ENCODE results near the gene DOCK2.

DOCK2 gene

DNA sequence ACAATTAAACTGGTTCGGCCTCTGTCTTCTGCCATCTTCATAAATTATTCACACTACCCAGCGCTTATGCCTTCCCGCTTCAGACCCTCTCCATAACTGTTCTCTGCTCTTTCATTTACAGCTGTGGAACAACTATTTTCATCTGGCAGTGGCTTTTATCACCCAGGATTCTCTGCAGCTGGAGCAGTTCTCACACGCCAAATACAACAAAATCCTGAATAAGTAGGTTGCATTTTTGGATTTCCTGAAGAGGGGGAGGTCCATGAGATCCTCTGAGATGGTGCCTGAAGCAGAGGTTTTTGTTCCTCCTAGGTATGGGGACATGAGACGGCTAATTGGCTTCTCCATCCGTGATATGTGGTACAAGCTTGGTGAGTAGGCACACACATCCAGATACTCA, 371.3 kb downstream of the DOCK2 start:
- DNase-seq: no peak

- no peak for DNase-seq
Measured at GRCh38 chr5:170010595-170010994, 373.5 kb downstream of the DOCK2 start.

GRCh38 chr5:170011751-170012150, 374.7 kb downstream of the DOCK2 start:
- no peak for DNase-seq

GRCh38 chr5:170012622-170013021, 375.5 kb downstream of the DOCK2 start:
- DNase-seq: no peak

DNA sequence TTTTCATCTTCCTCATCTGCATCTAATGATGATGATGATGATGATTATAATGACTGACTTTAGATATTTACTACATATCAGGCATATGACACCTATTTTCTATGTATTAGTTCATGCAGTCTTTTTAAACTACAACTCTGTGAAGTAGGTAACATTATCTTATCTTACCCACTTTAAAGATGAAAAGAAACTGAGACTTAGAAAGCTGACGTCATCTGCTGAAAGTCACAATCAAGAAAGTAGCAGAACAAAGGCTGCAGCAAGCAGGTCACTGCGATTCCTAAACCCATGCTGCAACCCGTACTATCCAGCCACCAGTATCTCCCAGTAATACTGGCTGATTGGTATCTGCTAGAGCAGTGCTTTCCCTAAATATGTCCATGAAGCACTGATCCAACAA, 383.3 kb downstream of the DOCK2 start:
- no peak for DNase-seq

DNA sequence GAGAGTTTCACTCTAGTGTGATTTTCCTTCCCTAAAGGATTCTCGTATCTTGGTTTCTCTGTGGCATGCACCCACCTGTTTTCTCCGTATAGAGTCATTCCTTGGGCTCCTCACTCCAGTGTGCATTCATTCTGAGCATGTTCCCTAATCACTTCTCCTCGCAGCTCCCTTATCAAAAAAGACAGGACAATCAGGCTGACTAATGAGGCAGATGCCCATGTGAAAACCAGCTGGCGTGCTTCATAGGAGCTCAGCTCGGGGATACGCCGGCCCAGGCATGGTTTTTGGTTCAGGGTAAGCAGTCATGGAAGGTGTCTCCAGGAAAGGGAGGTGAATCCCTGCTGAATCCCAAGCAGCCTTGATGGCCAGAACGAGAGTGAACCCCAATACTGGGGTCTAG, 384.4 kb downstream of the DOCK2 start:
- no peak for DNase-seq

DNA sequence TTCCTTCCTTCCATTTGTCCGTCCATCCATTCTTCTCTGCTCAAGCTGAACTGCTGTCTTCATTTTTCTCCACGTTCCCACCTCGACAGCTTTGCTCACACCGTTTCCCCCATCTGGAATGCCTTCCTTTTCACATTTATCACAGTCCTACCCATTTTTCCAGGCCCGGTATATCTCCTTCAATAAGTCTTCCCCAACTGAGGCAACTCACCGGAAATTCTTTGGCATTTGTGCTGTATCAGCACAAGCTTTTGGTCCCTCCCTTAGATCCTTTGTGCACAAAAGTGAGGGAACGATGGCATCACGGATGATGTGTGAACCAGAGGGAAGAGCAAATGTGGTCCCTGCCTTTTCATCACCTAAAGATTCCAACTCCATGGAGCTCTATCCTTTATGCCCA, 388.8 kb downstream of the DOCK2 start:
- DNase-seq: no peak

DNA sequence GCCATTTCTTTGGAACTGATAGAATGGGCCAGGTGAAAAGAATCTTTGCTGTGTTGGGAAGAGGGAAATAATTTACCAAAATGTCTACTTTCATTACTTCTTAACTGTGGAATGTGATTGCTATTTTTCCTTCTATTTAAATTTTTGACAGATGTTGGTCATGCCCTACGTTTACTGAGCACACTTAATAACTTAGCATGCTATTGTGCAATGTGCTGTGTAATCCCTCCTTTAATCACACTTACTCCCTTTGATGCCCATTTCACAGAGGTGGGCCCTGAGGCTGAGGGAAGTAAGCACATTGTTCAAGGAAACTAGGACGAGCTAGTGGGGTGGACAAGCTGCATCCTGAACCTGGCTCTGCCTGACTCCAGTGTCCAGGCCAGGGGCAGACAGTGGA, 391.0 kb downstream of the DOCK2 start:
- no peak for DNase-seq

GRCh38 chr5:170034231-170034630, 397.2 kb downstream of the DOCK2 start:
- DNase-seq: no peak

- no peak for DNase-seq
Measured at GRCh38 chr5:170038241-170038640, 401.2 kb downstream of the DOCK2 start.

DNA sequence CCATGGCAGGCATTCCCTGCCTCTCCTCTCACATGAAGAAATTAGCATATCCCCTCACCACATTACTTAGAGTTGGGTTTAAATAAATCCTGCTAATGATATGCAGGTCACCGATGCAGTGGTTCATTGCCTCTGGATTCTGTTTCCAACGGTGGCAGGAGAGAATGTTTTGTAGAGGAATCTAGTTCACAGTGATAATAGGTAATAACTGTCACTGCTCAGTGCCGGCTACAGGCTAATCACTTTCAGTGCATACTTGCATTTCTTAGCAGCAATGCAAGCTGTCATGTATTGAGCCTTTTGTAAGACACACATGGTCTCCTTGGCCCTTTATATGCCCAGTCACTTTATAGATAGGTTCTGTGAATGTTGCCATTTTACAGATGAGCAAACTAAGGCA, 402.8 kb downstream of the DOCK2 start:
- DNase-seq: no peak

DNA sequence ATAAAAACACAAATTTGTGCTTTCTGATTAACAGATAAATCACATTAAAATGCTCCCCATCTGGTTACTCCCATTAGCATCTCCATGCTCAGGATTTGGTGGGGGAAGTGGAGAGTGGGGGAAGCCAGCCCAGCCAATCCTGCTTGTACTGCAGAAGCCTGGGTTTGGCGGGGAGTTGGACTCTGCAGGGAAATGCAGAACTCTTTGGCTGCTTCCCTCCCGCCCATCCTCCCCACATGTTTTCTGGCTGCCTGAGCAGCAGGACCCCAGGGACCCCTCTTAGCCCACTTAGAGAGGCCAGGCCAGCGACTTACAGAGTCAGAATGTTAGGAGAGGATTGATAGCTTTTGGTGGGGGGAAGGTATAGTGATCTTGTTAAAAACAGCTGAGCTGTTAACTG, 409.2 kb downstream of the DOCK2 start:
- no peak for DNase-seq

- DNase-seq: no peak
Measured at GRCh38 chr5:170049713-170050112, 412.6 kb downstream of the DOCK2 start.

GRCh38 chr5:170053896-170054295, 416.8 kb downstream of the DOCK2 start:
- DNase-seq: no peak

GRCh38 chr5:170055606-170056005, 418.5 kb downstream of the DOCK2 start:
- no peak for DNase-seq

DNA sequence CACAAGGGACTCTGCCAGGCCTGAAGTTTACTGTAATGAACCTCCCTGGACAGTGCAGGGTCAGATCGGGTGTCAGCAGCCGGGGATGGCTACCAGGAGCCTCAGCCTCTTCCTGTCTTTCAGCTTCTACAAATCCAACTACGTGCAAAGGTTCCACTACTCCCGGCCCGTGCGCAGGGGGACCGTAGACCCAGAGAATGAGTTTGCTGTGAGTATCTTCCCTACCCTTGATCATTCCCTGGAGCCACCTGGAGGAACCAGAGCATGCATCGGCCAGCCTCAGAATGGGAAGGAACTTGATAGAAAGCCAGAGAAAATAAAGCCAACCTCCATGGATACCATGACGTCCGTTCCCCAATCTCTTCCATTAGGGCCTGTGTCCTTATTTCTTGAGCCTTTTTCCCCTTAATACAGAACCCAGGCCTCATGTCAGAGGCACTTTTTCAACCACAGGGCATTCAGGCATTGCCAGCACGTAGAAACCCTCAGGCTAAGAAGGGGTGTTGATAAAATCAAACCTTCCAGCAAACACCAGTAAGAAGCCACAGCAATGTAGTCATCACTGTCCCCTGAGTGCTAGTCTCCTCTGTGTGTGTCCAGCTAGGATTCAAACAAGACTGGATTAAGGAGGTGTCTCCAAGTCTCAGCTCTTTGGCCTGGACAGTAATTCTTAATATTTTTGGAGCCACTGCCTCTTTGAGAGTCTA, 419.6 kb downstream of the DOCK2 start:
- no peak for DNase-seq

GRCh38 chr5:170057311-170057710, 420.2 kb downstream of the DOCK2 start:
- DNase-seq: no peak

GRCh38 chr5:170059221-170059620, 422.1 kb downstream of the DOCK2 start:
- DNase-seq: no peak

GRCh38 chr5:170067152-170067551, 430.1 kb downstream of the DOCK2 start:
- DNase-seq: no peak

- DNase-seq: no peak
Measured at GRCh38 chr5:170067574-170068170, 430.6 kb downstream of the DOCK2 start.

GRCh38 chr5:170069512-170069911, 432.4 kb downstream of the DOCK2 start:
- DNase-seq: no peak

DNA sequence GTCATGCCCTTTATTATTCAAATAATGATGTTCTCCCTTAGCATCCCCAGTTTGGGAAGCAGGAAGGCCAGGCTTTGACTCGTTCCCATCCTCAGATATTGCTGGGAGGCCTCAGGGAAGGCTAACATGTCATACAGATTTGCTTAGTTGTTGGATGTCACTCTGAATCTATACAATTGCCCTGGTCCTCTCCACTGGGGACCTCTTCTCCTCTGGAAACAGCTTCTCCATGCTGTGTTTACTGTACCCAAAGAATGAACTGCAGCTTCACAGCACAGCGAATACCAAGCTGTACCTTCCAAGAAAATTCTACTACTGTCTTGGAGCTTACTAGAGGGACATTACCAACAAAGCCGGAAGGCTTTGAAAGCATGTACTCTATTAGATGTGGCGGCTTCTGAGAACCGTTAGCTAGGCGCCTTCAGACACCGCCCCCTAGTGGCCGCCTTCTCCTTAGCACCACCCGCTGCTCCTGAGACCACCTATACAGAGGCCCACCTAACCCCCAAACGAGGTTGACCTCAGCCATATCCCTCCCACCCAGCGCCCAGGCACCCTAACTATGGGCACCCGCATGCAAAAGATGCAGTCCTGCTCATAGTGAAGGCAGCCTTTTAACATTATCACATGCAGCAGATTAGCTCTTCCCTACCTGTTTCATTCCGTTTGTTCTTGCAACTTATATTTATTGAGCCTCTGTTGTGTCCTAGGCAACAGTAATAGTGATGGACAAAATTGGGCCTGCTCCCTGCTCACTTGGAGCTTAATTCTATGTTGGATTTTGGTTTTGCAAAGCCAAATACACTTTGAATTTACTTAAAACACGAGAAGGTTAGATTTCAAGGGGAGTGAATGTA, 433.7 kb downstream of the DOCK2 start:
- DNase-seq: no peak

DNA sequence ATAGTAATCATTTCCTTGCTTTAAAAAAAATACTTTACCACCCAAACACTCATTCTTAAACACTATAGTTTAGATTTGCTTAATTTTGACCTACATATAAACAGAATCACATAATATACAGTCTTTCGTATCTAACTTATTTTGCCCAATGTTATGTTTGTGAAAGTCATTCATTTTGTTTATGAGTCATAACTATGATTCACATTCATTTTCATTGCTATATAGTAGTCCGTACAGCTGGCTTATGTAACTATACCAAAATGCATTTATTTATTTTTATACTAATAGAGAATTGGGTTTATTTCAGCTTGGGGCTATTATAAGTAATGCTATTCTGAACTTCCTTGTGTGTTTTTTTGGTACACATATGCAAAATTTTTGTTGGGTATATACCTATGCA, 434.7 kb downstream of the DOCK2 start:
- DNase-seq: no peak

- DNase-seq: no peak
Measured at GRCh38 chr5:170075696-170076095, 438.6 kb downstream of the DOCK2 start.
